GM19452 (cell line): Measurements from ENCODE around the gene CNGA2.

Experiments
- ATAC-seq: cut with Tn5 transposase; IDR thresholded peaks from one replicate; pipeline ENCODE4 v1.9.1; 2021; ENCODE audit not compliant: unreplicated experiment

Gene CNGA2

GRCh38 chrX:151746502-151746901 is 12.0 kb downstream of the CNGA2 start:
- ATAC-seq = no peak

- ATAC-seq = no peak
Measured at GRCh38 chrX:151750511-151750910, 16.0 kb downstream of the CNGA2 start.

GRCh38 chrX:151752847-151753246 is 18.3 kb downstream of the CNGA2 start:
- ATAC-seq = no peak

DNA sequence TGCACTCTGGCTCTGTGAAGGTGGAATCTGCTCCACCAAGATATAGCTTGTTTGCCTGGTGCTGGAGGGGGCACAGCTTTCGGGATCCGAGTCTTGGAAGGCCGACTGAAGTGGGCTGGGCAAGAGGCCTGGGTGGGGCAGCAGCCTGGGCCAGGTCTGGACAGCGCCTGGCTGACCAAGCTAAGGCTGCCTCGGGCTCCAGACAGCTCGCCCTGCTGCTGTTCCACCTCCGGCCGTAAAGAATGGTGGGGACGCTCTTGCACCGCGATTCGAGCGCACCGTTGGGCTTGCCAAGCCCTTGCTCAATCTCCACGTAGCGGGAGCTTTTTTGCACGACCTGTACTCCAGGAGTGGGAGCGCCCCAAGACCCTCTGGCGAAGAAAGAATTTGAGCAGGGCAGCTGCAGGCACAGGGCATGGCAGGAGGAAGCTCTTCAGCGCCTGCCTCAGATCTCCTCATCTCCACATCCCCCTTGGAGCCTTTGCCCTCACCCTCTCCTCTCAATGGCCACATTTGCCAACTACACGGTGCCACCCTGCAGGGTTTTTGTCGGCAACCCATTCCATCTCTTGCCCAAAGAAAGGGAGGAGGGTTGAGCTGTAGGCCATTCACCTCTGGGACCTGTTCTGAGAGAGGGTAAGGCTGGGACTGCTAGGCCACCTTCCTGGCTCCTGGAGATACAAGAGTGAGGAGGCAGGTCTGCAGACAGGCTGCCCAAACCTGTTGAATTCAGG is 18.9 kb downstream of the CNGA2 start:
- no peak for ATAC-seq

DNA sequence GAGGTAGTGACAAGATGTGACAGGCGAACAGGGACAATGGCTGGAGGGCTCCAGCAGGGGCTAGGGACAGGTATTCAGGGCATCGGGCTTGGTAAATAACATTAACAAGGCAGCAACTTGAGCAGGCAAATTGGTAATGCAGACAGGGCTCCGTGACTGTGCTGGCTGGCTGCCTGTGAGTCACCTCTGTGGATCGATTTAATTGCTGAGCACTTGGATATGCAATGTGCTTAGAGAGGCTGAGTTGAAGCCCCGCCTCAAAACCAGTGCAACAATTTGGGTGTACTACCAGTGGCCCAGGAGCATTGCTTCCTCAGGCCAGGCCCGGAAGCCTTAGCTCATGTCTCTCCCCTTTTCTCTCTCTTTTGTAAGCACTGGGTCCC is 19.5 kb downstream of the CNGA2 start:
- no peak for ATAC-seq

DNA sequence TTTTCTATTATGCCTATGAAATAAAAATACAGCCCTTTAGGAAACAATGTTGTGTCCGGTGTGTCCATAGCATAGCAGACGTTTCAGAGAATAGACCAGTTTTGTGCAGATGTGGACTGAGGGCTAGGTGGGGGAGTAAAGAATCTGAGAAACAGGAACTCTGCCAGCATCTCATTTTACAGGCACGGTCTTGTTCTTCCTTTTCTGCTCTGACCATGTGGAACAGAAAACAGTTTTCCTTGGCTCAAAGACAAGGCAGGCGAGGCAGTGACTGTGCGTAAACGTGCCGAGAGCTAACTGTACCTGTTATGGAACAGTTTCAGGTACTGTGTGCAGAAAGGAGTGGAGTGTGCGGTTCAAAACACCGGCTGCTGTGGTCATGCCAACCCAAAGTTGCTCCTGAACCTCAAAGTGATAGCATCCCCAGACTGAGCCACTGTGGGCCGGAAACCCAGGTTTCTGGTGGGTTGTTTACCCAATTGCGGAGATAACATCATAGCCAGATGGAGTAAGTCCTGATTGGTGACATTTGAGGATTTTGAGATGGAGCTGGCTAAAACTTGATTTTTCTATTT is 20.2 kb downstream of the CNGA2 start:
- ATAC-seq = no peak

DNA sequence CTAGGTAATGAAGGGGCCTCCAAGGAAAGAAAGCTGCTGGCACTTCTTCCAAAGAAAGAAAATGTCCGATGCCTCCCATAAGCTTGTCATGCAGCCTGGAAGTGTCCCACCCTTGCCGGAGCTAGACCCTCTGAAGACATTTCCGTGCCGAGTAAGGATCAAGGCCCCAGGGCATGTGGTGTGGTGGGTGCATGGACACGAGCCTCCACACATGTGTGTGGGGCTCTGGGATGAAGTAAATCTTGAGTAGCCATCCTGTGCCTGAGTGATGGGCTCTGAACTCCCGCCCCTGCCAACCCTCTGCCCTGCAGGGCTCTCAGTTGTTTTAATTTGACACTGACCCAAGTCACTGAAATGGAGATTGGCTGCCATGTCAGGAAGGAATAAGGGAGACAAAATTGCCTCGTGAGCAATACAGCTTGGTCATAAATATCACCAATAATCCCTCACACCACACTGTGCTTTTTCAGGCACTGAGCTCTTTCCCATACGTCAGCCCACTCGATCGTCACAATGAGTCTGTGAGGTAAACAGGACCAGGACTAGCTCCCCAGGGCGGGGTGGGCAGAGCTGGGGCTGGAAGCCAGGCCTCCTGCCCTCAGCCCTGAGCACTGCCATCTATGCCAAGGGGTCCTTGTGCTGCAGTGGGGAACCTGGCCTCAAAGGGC is 24.6 kb downstream of the CNGA2 start:
- ATAC-seq = no peak

DNA sequence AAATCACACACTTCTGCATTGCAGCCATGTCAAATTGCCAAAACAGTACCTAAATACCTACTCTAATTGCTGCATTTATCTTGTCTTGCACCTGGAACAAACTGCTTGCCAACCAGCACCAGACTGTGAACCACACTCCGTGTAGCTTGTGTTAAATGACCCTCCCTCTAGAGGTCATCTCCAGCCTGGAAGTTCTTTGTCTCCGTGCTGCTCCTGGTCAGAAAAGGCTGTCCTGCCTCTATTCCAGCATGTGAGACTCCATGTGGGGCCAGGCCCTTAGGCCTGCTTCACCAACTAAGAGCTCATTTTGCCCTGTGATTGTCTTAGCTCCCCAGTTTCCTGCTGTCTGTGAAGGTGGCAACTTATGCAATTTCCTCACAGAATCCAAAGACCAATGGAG is 28.3 kb downstream of the CNGA2 start:
- no peak for ATAC-seq

- no peak for ATAC-seq
Measured at GRCh38 chrX:151763711-151764110, 29.2 kb downstream of the CNGA2 start.

DNA sequence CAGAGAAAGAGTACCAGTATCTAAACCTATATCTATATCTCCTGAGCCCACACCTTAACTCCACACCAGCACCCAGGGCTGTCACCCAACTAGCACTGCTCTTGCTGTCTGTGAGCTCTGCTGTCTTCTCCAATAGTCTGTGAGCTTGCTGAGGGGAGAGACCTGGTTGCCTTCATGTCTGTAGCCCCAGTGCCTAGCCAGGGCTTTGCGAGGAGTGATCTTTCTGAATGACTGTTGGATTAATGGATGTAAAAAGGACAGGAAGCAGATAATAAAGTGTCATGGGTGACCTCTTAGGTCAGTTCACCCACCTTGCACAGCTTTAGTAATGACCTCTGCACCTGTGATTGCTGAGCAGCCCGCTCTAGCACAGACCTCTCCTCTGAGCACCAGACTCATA is 30.5 kb downstream of the CNGA2 start:
- ATAC-seq = no peak

GRCh38 chrX:151771726-151772125 is 37.2 kb downstream of the CNGA2 start:
- no peak for ATAC-seq

DNA sequence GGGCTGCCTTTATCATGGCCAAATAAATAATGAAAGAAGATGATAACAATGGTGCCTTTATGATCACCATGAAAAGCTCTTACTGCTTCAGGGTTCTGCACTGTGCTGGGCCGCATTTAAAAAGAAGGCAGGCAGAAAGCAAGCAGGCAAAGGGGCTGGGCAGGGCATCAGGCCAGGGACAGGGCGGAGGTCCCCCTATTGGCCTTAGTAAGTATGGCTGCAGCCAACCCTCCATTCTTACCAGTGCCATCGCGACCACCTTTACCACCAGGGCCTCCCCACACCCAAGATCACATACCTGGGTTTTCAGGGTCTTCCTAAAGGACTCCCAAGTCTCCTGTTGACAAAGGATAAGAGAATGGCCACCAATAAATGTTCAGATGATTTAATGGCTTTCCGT is 38.9 kb downstream of the CNGA2 start:
- no peak for ATAC-seq

DNA sequence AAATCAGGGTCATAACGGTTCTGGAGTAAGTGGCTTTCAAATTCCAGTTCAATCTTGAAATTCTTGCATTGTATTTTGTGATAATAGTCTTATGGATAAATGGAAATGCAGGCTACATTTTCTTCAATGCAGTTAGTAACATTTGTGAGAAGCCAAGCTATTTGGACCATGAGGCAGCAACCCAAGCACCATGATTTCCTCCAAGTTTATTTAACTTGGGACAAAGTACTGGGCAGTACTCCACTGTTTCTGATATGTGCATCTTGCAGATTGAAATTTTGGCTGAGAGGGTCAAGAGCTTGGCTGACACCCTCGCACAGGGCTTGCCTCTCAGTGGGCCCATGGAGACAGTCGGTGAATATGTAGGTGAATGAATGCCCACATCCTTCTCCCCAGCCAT is 39.9 kb downstream of the CNGA2 start:
- no peak for ATAC-seq

- ATAC-seq = no peak
Measured at GRCh38 chrX:151776181-151776731, 41.7 kb downstream of the CNGA2 start.

DNA sequence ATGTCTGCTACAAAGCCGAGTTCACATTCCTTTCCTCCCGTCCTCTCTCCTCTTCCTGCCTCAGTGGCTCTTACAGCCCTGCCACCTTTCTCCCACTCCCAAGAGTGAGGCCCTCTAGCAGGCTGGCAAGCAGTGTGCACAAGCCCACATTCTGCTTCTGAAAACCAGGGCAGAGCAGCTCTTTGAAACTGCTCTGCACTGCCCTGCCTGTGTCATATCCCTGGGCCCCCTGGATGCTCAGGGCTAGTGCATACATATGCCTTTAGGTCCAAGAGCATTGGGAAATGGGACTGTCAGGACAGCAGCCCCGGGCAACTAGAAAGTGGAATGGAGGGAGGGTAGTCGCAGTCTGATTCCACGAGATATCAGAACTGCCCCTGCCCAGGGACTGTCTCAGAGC is 42.4 kb downstream of the CNGA2 start:
- ATAC-seq = no peak

DNA sequence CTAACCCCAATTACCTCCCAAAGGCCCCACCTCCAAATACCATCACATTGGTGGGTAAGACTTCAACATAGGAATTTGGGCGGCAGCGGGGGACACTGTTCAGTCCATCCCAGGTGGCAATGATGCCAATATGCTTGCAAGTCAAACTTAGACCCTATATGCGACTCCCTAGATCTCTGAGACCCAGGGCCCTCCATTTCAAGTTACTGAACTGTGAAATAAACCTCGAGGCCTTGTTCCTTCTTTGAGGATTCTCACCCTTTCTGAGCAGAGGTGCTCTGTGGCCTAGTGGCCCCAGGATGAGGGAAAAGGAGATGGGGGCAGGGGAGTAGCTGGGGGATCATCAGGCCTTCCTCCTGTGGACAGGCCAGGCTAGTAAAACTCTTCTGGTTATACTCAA is 44.7 kb downstream of the CNGA2 start:
- no peak for ATAC-seq

DNA sequence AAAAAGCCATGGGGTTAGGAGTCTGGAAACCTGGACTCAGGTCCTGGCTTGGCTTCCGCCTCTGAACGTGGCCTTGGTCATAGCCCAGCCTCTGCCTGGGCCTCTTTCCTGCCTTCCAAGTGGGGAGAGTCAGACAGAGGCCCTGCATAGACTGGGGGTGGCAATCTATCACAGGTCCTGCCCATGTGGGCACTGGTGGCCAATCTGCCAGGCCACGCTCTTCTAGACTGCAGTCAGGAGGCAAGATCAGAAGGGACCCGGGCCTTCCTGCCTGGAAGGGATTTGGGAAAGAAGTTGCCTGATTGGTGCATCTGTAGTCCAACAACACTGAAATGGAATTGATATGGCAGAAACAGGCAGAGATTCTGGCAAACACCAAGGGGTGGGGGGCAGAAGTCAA is 46.1 kb downstream of the CNGA2 start:
- no peak for ATAC-seq

DNA sequence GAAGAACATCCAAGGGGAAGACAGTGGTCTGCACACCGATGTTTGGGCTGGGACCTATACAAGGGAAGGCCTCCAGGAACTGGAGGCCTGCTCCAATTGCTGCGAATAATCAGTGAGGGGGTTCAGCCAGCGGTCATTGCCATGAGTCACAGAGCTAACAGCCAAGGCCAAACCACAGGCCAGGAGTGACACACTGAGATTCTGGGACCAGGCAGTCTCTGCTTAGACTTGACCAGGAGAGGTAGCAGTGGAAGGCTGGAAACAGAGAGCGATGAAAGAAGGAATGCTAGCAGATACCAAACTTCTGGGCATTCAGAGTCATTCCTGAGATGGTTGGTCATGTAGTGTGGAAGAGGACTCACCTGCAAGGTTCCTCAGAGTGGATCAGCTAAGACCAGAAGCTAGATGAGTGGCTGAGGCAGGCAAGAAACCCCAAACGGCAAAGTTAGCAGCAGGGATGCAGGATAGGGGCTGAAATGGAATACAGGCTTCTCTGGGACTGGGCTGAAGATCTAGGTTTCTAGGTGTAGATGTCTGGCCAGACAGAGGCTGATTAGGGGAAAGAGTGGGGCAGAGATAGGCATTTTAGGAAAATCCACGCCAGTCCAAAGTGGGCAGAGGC is 54.7 kb downstream of the CNGA2 start:
- no peak for ATAC-seq

- no peak for ATAC-seq
Measured at GRCh38 chrX:151790481-151791160, 56.1 kb downstream of the CNGA2 start.

DNA sequence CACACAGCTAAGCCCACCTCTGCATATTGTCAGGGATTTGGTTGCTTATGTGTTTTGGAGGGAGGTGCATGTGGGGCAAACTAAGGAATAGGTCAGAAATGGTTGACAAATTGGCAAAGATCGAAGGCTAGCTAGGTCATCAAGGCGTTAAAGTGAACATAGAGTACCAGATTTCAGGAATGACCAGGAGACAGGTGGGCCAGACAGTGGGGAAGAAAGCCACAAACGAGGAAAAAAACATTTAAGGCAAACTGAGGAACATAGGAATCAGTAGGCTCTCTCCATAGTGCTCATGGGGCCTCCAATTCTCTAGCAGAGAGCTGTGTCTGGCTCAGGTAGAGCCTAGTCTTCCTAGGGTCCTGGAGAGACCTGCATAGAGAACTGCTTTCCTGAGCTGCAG is 57.4 kb downstream of the CNGA2 start:
- no peak for ATAC-seq

DNA sequence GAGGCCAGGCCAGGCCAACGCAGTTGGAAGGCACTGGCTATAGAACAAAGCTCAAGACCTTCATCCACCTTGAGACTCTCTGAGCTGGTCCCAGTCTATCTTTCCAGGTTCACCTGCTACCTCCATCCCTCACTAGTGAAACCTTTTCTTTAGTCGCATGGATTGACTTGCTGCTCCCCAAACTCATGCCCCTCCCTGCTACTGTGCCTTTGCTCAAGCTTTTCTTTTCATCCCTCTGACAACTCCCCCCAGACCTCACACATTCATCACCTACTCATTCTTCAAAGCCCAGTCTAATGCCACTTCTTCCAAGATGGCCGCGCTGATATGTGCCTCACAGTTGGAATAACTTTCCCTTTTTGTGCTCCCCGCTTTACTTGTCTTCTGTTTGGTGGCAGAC is 58.0 kb downstream of the CNGA2 start:
- ATAC-seq = no peak
